Activated naive CD4-positive, alpha-beta T cell (primary cell): ENCODE results near the gene RASGRP4.
"Not testable (repeated sequence)": the region's sequence is repeated elsewhere in the genome, so short reads cannot be mapped to it uniquely, and the experiment has no call there.

ENCODE experiments used
- DNase-seq, 4 experiments: peaks; one replicate each; lab custom pipeline; 2025; lab: John Stamatoyannopoulos, UW

RASGRP4 gene

DNA sequence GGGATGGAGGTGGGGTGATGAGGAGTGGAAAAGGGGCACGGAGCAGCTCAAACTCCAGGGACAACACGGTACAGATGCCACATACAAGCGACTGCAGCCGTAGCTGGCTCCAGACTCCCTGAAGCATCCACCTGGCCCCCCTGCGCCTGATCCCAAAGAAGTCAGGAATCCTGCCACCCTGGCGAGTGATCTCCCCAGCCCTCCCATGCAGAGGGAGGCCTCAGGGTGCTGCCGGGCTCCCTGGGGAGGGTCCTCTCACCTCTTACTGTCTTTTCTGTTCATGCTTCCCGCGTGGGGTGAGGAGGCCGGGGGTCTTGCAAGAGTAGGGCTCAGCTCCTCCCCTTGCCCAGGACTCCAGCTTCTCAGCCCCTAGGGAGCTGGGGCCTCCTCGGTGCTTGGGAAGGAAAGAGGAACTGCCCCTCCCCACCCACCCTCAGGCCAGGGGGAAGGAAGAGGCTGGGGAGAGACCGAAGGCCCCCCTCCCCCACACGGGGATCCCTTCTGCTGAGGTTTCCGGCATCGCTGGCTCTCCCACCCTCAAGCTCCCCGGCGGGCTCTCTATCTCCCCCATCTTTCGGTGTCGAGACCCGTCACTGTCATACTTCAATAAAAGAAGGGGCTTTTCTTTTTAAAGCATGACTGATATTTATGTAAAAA is at the start of gene RASGRP4:
Gene RASGRP4 (minus strand): TSS at position 410 of the 657 bp plus-strand sequence. CDS start 128 bp downstream, at position 282.
- no peak for DNase-seq

- DNase-seq: no peak
Measured at GRCh38 chr19:38475176-38475575, 49.2 kb upstream of the RASGRP4 start.

- DNase-seq: no peak
Measured at GRCh38 chr19:38473201-38473600, 47.2 kb upstream of the RASGRP4 start.

GRCh38 chr19:38472725-38473124 is 46.7 kb upstream of the RASGRP4 start:
- DNase-seq: not testable (repeated sequence)

- no peak for DNase-seq
Measured at GRCh38 chr19:38470788-38471480, 44.9 kb upstream of the RASGRP4 start.

GRCh38 chr19:38469151-38469550 is 43.1 kb upstream of the RASGRP4 start:
- no peak for DNase-seq

- no peak for DNase-seq
Measured at GRCh38 chr19:38467541-38468525, 41.8 kb upstream of the RASGRP4 start.

GRCh38 chr19:38466050-38466449 is 40.0 kb upstream of the RASGRP4 start:
- no peak for DNase-seq

GRCh38 chr19:38464421-38465082 is 38.5 kb upstream of the RASGRP4 start:
- DNase-seq: no peak

DNA sequence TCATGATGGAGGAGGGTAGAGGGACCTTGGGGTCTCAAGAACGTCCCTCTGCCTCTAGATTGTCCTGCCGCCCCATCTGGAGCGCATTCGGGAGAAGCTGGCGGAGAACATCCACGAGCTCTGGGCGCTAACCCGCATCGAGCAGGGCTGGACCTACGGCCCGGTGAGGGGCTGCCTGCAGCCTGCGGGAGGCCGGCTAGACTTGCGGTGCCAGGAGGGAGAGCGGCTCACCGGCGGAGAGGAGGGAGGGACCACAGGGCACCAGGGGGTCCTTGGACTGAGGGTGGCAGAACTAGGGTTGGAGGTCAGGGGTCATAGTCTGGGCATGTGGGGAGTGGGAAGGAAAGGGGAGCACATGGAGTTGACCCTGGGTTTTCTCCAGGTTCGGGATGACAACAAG is 37.3 kb upstream of the RASGRP4 start:
- no peak for DNase-seq

DNA sequence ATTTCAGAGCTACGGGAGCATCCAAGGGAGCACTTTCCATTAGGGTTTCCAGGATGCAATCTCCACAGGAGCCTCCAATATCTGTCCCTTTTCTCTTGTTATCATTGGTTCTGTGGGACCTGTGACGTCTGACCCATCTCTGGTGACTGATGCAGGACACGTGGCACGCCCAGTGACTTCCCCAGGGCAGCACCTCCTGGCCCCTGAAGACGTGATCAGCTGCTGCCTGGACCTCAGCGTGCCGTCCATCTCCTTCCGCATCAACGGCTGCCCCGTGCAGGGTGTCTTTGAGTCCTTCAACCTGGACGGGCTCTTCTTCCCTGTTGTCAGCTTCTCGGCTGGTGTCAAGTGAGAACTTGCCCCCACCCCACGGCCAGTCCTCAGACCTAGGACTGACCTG is 33.0 kb upstream of the RASGRP4 start:
- no peak for DNase-seq

GRCh38 chr19:38457690-38458405 is 31.8 kb upstream of the RASGRP4 start:
- DNase-seq: no peak

- no peak for DNase-seq
Measured at GRCh38 chr19:38457202-38457601, 31.2 kb upstream of the RASGRP4 start.

GRCh38 chr19:38455031-38455430 is 29.0 kb upstream of the RASGRP4 start:
- no peak for DNase-seq

DNA sequence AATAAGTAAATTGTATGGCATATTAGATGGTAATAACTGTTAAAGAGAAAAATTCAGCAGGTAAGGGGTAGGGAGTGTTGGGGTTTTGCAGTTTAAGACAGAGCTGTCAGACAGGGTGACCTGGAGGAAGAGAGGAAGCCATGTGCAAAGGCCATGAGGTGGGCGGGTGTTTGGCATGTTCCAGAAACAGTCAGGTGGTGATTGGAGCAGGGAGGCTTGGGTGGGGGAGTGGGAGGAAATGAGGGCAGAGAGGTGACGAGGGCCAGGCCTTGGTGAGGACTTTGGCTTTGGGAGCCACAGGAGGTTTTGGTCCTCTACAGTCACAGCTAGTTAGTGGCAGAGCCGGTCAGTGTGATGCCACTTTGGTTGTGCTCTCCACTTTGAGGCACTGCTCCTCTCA is 27.6 kb upstream of the RASGRP4 start:
- DNase-seq: no peak

DNA sequence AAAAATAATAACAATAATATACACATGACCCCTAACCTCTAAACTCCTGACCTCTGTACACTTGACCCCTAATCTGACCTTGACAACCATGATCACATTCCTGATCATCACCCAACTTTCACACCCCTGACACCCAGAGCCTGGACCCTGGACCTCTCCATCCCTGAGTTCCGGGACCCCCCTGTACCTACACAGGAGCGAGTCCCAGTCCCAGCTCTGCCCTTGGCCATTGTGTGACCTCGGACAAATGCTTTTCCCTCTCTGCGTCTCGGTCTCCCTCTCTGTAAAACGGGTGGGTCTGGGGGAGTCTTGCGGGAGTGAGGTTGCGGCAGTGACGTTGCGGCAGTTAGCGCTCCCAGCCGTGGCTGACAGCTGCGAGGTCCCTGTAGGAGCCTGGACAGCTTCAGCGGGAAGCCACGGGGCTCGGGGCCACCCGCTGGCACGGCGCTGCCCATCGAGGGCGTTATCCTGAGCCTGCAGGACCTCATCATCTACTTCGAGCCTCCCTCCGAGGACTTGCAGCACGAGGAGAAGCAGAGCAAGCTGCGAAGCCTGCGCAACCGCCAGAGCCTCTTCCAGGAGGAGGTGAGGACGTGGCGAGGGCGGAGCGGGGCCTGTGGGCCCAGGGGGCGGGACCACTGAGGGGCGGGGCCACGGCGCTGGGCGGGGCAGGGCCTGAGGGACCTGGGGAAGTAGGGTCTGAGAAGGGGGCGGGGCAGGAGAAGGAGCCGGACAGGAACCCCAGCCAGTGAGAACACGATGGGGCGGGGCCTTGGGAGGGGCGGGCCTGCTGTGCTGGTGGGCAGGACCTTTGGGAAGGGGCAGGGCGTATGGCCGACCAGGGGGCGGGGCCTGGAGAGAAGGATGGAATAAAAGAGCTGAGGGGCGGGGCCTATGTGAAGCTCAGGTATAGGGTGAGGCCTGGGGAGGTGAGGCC is 26.7 kb upstream of the RASGRP4 start:
- no peak for DNase-seq

DNA sequence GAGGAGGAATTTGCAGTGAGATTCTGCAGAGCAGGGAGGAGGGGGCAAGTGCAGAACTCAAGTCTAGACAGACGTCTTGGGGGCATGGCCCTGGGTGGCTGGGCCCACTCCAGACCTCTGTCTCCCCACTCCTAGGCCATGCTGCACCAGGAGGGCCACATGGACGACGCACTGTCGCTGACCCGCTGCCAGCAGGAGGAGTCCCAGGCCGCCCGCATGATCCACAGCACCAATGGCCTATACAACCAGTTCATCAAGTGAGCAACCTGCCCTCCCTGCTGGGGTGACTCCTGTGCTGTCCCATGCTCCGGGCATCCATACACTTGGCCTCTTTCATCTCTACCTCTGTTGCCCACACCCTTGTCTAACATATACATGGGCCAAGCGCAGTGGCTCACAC is 25.6 kb upstream of the RASGRP4 start:
- DNase-seq: no peak

GRCh38 chr19:38451036-38451435 is 25.0 kb upstream of the RASGRP4 start:
- no peak for DNase-seq

- DNase-seq: no peak
Measured at GRCh38 chr19:38449518-38449917, 23.5 kb upstream of the RASGRP4 start.

- DNase-seq: no peak
Measured at GRCh38 chr19:38448225-38448624, 22.2 kb upstream of the RASGRP4 start.
